ENCODE results near the gene TICAM1.
A peak's percentile ranks its signal among the peaks of the same experiment; 100 is the strongest.
"Not testable (repeated sequence)": the region's sequence is repeated elsewhere in the genome, so short reads cannot be mapped to it uniquely, and the experiment has no call there.

The TICAM1 gene

GRCh38 chr19:4801085-4801619 is 30.4 kb downstream of the TICAM1 start:
- Histone ChIP-seq H3K9me3 (ENCODE audit: severe bottlenecking) (no peaks in the 10 kb centered on the region), H3K4me3 (ENCODE audit: low read depth, low read length) (no peak overlapping the region), H3K27ac (no peak overlapping the region), H3K36me3 (peaks cover 19% of the 10 kb centered on the region), H3K27me3 (ENCODE audit: insufficient read depth, low read depth, severe bottlenecking) (no peaks in the 10 kb centered on the region)
- TF ChIP-seq, protein P1, sequence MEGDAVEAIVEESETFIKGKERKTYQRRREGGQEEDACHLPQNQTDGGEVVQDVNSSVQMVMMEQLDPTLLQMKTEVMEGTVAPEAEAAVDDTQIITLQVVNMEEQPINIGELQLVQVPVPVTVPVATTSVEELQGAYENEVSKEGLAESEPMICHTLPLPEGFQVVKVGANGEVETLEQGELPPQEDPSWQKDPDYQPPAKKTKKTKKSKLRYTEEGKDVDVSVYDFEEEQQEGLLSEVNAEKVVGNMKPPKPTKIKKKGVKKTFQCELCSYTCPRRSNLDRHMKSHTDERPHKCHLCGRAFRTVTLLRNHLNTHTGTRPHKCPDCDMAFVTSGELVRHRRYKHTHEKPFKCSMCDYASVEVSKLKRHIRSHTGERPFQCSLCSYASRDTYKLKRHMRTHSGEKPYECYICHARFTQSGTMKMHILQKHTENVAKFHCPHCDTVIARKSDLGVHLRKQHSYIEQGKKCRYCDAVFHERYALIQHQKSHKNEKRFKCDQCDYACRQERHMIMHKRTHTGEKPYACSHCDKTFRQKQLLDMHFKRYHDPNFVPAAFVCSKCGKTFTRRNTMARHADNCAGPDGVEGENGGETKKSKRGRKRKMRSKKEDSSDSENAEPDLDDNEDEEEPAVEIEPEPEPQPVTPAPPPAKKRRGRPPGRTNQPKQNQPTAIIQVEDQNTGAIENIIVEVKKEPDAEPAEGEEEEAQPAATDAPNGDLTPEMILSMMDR (IDR thresholded peaks at IDR 0.05; ENCODE audit: low read depth, low read length), result no peak
- DNase-seq, result no peak

- Histone ChIP-seq H3K9me3 (ENCODE audit: severe bottlenecking) (no peaks in the 10 kb centered on the region), H3K27me3 (ENCODE audit: insufficient read depth, low read depth, severe bottlenecking) (no peaks in the 10 kb centered on the region), H3K27ac (no peak overlapping the region), H3K4me3 (ENCODE audit: low read depth, low read length) (no peak overlapping the region), H3K36me3 (peaks cover 24% of the 10 kb centered on the region)
- no peak for DNase-seq
- TF ChIP-seq, protein P1 (IDR thresholded peaks at IDR 0.05; ENCODE audit: low read depth, low read length), result no peak
Observed at GRCh38 chr19:4800591-4801081, 30.9 kb downstream of the TICAM1 start.

- DNase-seq, result no peak
- H3K9me3 ChIP-seq (ENCODE audit: severe bottlenecking), result no peaks in the 10 kb centered on the region
- no peaks in the 10 kb centered on the region for H3K27me3 ChIP-seq (ENCODE audit: insufficient read depth, low read depth, severe bottlenecking)
- peaks cover 48% of the 10 kb centered on the region for H3K36me3 ChIP-seq
- H3K27ac ChIP-seq, result no peak overlapping the region
- no peak overlapping the region for H3K4me3 ChIP-seq (ENCODE audit: low read depth, low read length)
- TF ChIP-seq, protein P1 (IDR thresholded peaks at IDR 0.05; ENCODE audit: low read depth, low read length), result no peak
Observed at GRCh38 chr19:4795400-4795799, 36.1 kb downstream of the TICAM1 start.

GRCh38 chr19:4794971-4795370 is 36.5 kb downstream of the TICAM1 start:
- Histone ChIP-seq H3K4me3 (ENCODE audit: low read depth, low read length) (no peak overlapping the region), H3K36me3 (peaks cover 48% of the 10 kb centered on the region), H3K9me3 (ENCODE audit: severe bottlenecking) (no peaks in the 10 kb centered on the region), H3K27me3 (ENCODE audit: insufficient read depth, low read depth, severe bottlenecking) (no peaks in the 10 kb centered on the region), H3K27ac (no peak overlapping the region)
- no peak for DNase-seq
- TF ChIP-seq, protein P1 (IDR thresholded peaks at IDR 0.05; ENCODE audit: low read depth, low read length), result no peak

GRCh38 chr19:4793278-4793677 is 38.2 kb downstream of the TICAM1 start:
- H3K9me3 ChIP-seq (ENCODE audit: severe bottlenecking); H3K4me3 ChIP-seq (ENCODE audit: low read depth, low read length); DNase-seq; H3K27me3 ChIP-seq (ENCODE audit: insufficient read depth, low read depth, severe bottlenecking); H3K27ac ChIP-seq: not testable (repeated sequence)
- H3K36me3 ChIP-seq, result peaks cover 41% of the 10 kb centered on the region

DNA sequence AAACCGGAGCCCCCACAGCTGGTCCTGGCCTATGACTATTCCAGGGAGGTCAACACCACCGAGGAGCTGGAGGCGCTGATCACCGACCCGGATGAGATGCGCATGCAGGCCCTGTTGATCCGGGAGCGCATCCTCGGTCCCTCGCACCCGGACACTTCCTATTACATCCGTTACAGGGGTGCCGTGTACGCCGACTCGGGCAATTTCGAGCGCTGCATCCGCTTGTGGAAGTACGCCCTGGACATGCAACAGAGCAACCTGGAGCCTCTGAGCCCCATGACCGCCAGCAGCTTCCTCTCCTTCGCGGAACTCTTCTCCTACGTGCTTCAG is 38.7 kb downstream of the TICAM1 start:
- not testable (repeated sequence) for H3K9me3 ChIP-seq (ENCODE audit: severe bottlenecking); DNase-seq; H3K4me3 ChIP-seq (ENCODE audit: low read depth, low read length); H3K27ac ChIP-seq; H3K27me3 ChIP-seq (ENCODE audit: insufficient read depth, low read depth, severe bottlenecking)
- H3K36me3 ChIP-seq, result peaks cover 41% of the 10 kb centered on the region

DNA sequence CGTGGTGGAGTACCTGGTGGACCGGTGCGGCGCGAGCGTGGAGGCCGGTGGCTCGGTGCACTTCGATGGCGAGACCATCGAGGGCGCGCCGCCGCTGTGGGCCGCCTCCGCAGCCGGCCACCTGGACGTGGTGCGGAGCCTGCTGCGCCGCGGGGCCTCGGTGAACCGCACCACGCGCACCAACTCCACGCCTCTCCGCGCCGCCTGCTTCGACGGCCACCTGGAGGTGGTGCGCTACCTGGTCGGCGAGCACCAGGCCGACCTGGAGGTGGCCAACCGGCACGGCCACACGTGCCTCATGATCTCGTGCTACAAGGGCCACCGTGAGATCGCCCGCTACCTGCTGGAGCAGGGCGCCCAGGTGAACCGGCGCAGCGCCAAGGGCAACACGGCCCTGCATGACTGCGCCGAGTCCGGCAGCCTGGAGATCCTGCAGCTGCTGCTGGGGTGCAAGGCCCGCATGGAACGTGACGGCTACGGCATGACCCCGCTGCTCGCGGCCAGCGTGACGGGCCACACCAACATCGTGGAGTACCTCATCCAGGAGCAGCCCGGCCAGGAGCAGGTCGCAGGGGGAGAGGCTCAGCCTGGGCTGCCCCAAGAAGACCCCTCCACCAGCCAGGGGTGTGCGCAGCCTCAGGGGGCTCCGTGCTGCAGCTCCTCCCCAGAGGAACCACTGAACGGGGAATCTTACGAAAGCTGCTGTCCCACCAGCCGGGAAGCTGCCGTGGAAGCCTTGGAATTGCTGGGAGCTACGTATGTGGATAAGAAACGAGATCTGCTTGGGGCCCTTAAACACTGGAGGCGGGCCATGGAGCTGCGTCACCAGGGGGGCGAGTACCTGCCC is 39.3 kb downstream of the TICAM1 start:
- H3K36me3 ChIP-seq, result peaks cover 38% of the 10 kb centered on the region
- H3K27me3 ChIP-seq (ENCODE audit: insufficient read depth, low read depth, severe bottlenecking); H3K9me3 ChIP-seq (ENCODE audit: severe bottlenecking); DNase-seq: not testable (repeated sequence)
- peak overlapping the region; percentile 96 for H3K27ac ChIP-seq
- peak overlapping the region; percentile 71 for H3K4me3 ChIP-seq (ENCODE audit: low read depth, low read length)

Measured in WERI-Rb-1 (cell line).